RWPE2 (cell line): ENCODE results near the gene ZSWIM6.

Experiments
- ATAC-seq: fragments of 200-7000 bp; cut with Tn5 transposase; 3 replicates; pipeline ENCODE4 v1.9.1; 2021; ENCODE audit warnings: low read depth
- DNase-seq: peaks from one replicate; pipeline ENCODE4 v3.0.0-alpha.2; 2020; ENCODE audit warnings: low spot score
- H3K27ac ChIP-seq: fragments of 450-650 bp; 2 replicates; pipeline ENCODE4 v1.5.1; 2017; ENCODE audit warnings: mild to moderate bottlenecking; ENCODE audit not compliant: poor library complexity, severe bottlenecking
- H3K27me3 ChIP-seq: fragments of 250-450 bp; sonication (Bioruptor Pico); 2 replicates; pipeline ENCODE4 v1.5.1; 2021; ENCODE audit warnings: mild to moderate bottlenecking, moderate library complexity; ENCODE audit not compliant: insufficient read depth, poor library complexity, severe bottlenecking
- H3K36me3 ChIP-seq: fragments of 250-450 bp; sonication (Bioruptor Pico); 2 replicates; pipeline ENCODE4 v1.5.1; 2020; ENCODE audit warnings: low read depth, mild to moderate bottlenecking, moderate library complexity
- H3K4me1 ChIP-seq: fragments of 250-450 bp; sonication (Bioruptor Pico); 2 replicates; pipeline ENCODE4 v1.5.1; 2021; ENCODE audit warnings: mild to moderate bottlenecking, moderate library complexity; ENCODE audit not compliant: insufficient read depth, poor library complexity, severe bottlenecking
- H3K4me3 ChIP-seq: fragments of 250-450 bp; sonication (Bioruptor Pico); 2 replicates; pipeline ENCODE4 v1.5.1; 2021; ENCODE audit warnings: mild to moderate bottlenecking, moderate library complexity; ENCODE audit not compliant: severe bottlenecking
- H3K9me3 ChIP-seq: fragments of 250-450 bp; sonication (Bioruptor Pico); 2 replicates; pipeline ENCODE4 v1.5.1; 2021; ENCODE audit warnings: mild to moderate bottlenecking, moderate library complexity; ENCODE audit not compliant: severe bottlenecking
- CTCF ChIP-seq: fragments of 450-650 bp; IDR thresholded peaks from one replicate; pipeline ENCODE4 v1.5.1; 2017; ENCODE audit warnings: mild to moderate bottlenecking, moderate library complexity; ENCODE audit not compliant: poor library complexity, severe bottlenecking

The ZSWIM6 gene

GRCh38 chr5:61461417-61461816, 129.4 kb downstream of the ZSWIM6 start:
- Histone ChIP-seq H3K4me1 (peaks cover 2% of the 10 kb centered on the region), H3K4me3 (no peak overlapping the region), H3K9me3 (no peaks in the 10 kb centered on the region), H3K27ac (no peak overlapping the region), H3K36me3 (no peaks in the 10 kb centered on the region), H3K27me3 (no peaks in the 10 kb centered on the region)
- no peak for DNase-seq
- TF ChIP-seq CTCF, result no peak
- peak; percentile 68 for ATAC-seq

GRCh38 chr5:61461926-61462325, 129.9 kb downstream of the ZSWIM6 start:
- no peak overlapping the region for H3K4me3 ChIP-seq
- H3K27ac ChIP-seq, result no peak overlapping the region
- no peak for TF ChIP-seq CTCF
- ATAC-seq (no peak), DNase-seq (no peak)
- H3K9me3 ChIP-seq, result no peaks in the 10 kb centered on the region
- no peaks in the 10 kb centered on the region for H3K36me3 ChIP-seq
- H3K27me3 ChIP-seq, result no peaks in the 10 kb centered on the region
- peaks cover 7% of the 10 kb centered on the region for H3K4me1 ChIP-seq

GRCh38 chr5:61463596-61463995, 131.5 kb downstream of the ZSWIM6 start:
- peaks cover 13% of the 10 kb centered on the region for H3K4me1 ChIP-seq
- TF ChIP-seq CTCF, result no peak
- H3K4me3 ChIP-seq, result no peak overlapping the region
- H3K9me3 ChIP-seq, result no peaks in the 10 kb centered on the region
- DNase-seq (no peak), ATAC-seq (no peak)
- no peaks in the 10 kb centered on the region for H3K27me3 ChIP-seq
- H3K27ac ChIP-seq, result no peak overlapping the region
- H3K36me3 ChIP-seq, result no peaks in the 10 kb centered on the region; the same call in 1 of the 2 replicates

DNA sequence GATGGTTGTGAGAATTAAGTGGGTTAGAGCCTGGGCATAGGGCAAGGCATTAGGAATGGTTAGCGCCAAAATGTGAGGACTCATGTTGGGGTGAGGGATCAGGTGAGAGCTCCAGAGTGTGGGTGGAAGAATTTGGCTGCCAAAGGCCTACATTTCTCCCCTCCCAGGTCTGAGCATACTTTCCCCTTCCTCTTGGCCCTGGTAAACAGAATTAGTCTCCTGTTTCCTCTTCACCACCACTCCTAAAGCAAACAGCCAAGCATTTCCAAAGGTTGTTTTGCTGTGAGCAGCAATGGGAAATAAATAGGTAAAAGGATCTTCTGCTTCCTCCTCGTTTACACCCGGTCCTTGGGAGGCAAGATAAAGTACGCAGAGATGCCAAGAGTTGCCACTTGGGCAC, 132.5 kb downstream of the ZSWIM6 start:
- no peaks in the 10 kb centered on the region for H3K27me3 ChIP-seq
- H3K4me1 ChIP-seq, result peaks cover 13% of the 10 kb centered on the region
- no peak for TF ChIP-seq CTCF
- H3K36me3 ChIP-seq, result no peaks in the 10 kb centered on the region; the same call in 1 of the 2 replicates
- H3K27ac ChIP-seq, result no peak overlapping the region
- ATAC-seq (no peak), DNase-seq (no peak)
- no peaks in the 10 kb centered on the region for H3K9me3 ChIP-seq
- no peak overlapping the region for H3K4me3 ChIP-seq

DNA sequence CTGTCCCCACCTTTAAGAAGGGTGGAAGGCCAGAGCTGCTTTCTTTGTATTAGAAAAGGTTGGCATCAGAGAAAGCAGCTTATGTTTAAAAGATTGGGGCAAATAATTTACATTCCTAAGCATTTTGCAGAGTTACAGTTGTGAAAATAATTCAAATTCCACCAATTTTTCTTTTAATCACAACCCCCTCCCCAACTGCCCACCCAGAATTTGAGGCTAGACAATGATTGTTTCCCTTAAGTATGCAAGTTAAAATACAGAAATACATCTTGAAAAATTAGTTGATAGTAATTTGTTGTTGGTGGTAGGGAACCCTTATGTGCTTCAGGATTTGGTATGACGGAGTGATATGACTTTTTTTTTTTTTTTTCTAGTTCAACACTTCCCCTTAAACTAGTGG, 133.0 kb downstream of the ZSWIM6 start:
- peaks cover 13% of the 10 kb centered on the region for H3K4me1 ChIP-seq
- no peaks in the 10 kb centered on the region; the same call in 1 of the 2 replicates for H3K36me3 ChIP-seq
- no peak for TF ChIP-seq CTCF
- ATAC-seq, result no peak
- DNase-seq, result no peak
- no peaks in the 10 kb centered on the region for H3K9me3 ChIP-seq
- no peak overlapping the region for H3K4me3 ChIP-seq
- H3K27me3 ChIP-seq, result no peaks in the 10 kb centered on the region
- H3K27ac ChIP-seq, result no peak overlapping the region
